Astrocyte of the spinal cord (primary cell): ENCODE results near the gene ZNF564.

Experiments used
- DNase-seq: peaks from one replicate; pipeline ENCODE4 v3.0.0; 2011; ENCODE audit warnings: low read depth, low spot score
- H3K4me3 ChIP-seq: 2 replicates; pipeline ENCODE4 v1.5.1; 2011; ENCODE audit warnings: low read depth, mild to moderate bottlenecking, low read length, moderate library complexity
- CTCF ChIP-seq: IDR thresholded peaks from 2 replicates; pipeline ENCODE4 v1.5.1; 2012; ENCODE audit warnings: low read depth, mild to moderate bottlenecking, low read length, inconsistent platforms
- in situ Hi-C: cut with HindIII; loops from 2 replicates; pipeline ENCODE4 v1.10.0; 2017; ENCODE audit warnings: low sequenced_read_pairs

Gene ZNF564

GRCh38 chr19:12551060-12551832, at the start of gene ZNF564:
ZNF564 (minus strand) TSS chr19:12551482; CDS start chr19:12551332, 150 bp downstream.
- in situ Hi-C loops, result no loop called here
- DNase-seq, result peak; percentile 98
- TF ChIP-seq CTCF, result no peak
- H3K4me3 ChIP-seq, result peak within 1 kb of the TSS; percentile 86

GRCh38 chr19:12597594-12597993, 46.3 kb upstream of the ZNF564 start:
- in situ Hi-C loops, result no loop called here
- H3K4me3 ChIP-seq, result no peak overlapping the region
- DNase-seq, result no peak
- TF ChIP-seq CTCF, result no peak

- no peak for TF ChIP-seq CTCF
- H3K4me3 ChIP-seq, result no peak overlapping the region
These were observed 45.8 kb upstream of the ZNF564 start for GRCh38 chr19:12596927-12597548.

GRCh38 chr19:12596485-12596884, 45.2 kb upstream of the ZNF564 start:
- TF ChIP-seq CTCF, result no peak
- no peak overlapping the region for H3K4me3 ChIP-seq
- in situ Hi-C loops, result no loop called here
- no peak for DNase-seq

More at GRCh38 chr19:12596927-12597548, 45.8 kb upstream of the ZNF564 start:
- no peak for DNase-seq
- in situ Hi-C loops, result no loop called here

- TF ChIP-seq CTCF, result no peak
- no peak overlapping the region for H3K4me3 ChIP-seq
- no peak for DNase-seq
- in situ Hi-C loops, result no loop called here
These were observed 29.8 kb upstream of the ZNF564 start for GRCh38 chr19:12581100-12581499.

GRCh38 chr19:12580180-12580694, 29.0 kb upstream of the ZNF564 start:
- in situ Hi-C loops, result no loop called here
- peak; percentile 8 for DNase-seq
- TF ChIP-seq CTCF, result no peak
- H3K4me3 ChIP-seq, result no peak overlapping the region
